ENCODE data around the gene KLF13. TPM values are rescaled to one million over a fixed set of nuclear protein-coding genes. Genes with fewer than 3 reads are reported as not detected.

The KLF13 gene
- total RNA-seq, 2 experiments from 2014 or later = 163 to 175 TPM

DNA sequence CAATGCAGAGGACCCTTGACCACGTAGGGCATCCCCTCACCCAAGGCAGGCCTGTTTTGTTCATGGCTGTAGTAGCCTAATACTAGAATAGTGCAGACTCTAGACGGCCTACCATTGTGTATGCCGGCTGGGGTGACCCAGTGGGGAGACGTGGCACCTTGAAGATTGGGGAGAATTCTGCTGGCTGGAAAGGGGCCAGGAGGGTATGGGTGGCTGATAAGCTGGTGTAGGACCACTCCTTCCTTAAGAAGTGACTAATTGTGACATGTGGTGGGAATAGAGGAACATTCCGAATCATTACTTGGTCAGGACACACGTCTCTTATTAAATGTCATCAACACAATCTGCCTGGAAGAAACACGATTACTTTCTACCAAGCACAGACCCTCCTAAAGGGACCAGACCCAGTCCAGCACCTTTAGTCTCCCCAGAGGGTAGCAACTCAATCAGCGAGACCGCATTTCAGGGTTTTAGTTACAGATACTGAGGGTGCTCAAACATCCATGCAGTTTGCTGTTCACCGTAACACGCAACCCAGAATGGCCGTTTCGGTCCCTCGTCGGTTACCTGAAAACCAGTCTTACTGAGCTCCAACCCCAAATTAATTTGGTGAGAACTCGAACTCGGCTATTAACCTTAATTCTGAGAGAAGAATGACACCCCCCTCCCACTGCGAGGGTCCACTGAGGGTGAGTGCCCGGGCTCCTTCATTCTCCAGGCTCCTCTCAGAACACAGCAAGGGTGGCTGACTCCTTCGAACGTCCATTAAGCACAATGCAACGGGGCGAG is 1.6 kb upstream of the KLF13 start:
- Mint-ChIP-seq H3K4me1 (ENCODE audit: low read depth) (peaks cover 52% of the 10 kb centered on the region), H3K4me3 (peak overlapping the region; percentile 86), H3K36me3 (ENCODE audit: low read depth) (peaks cover 14% of the 10 kb centered on the region), H3K27me3 (no peaks in the 10 kb centered on the region), H3K9me3 (peaks cover 7% of the 10 kb centered on the region), H3K27ac (peak overlapping the region; percentile 92)
- ATAC-seq (no peak), DNase-seq (no peak)
- TF ChIP-seq, protein P1, sequence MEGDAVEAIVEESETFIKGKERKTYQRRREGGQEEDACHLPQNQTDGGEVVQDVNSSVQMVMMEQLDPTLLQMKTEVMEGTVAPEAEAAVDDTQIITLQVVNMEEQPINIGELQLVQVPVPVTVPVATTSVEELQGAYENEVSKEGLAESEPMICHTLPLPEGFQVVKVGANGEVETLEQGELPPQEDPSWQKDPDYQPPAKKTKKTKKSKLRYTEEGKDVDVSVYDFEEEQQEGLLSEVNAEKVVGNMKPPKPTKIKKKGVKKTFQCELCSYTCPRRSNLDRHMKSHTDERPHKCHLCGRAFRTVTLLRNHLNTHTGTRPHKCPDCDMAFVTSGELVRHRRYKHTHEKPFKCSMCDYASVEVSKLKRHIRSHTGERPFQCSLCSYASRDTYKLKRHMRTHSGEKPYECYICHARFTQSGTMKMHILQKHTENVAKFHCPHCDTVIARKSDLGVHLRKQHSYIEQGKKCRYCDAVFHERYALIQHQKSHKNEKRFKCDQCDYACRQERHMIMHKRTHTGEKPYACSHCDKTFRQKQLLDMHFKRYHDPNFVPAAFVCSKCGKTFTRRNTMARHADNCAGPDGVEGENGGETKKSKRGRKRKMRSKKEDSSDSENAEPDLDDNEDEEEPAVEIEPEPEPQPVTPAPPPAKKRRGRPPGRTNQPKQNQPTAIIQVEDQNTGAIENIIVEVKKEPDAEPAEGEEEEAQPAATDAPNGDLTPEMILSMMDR (IDR thresholded peaks at IDR 0.05) = no peak
- intact Hi-C loops (cut with micrococcal nuclease) = no loop called here
- POLR2A ChIA-PET = interaction anchor here (0.9 to 3.4 kb wide), 13 partner anchors 19 to 110 kb away, joined by 3 to 23 read pairs (median 4); no protein-coding TSS in a partner anchor
- CTCF ChIA-PET = interaction anchor here (1.0 to 2.3 kb wide), 9 partner anchors 17 to 166 kb away, joined by 3 to 8 read pairs (median 4); no protein-coding TSS in a partner anchor

DNA sequence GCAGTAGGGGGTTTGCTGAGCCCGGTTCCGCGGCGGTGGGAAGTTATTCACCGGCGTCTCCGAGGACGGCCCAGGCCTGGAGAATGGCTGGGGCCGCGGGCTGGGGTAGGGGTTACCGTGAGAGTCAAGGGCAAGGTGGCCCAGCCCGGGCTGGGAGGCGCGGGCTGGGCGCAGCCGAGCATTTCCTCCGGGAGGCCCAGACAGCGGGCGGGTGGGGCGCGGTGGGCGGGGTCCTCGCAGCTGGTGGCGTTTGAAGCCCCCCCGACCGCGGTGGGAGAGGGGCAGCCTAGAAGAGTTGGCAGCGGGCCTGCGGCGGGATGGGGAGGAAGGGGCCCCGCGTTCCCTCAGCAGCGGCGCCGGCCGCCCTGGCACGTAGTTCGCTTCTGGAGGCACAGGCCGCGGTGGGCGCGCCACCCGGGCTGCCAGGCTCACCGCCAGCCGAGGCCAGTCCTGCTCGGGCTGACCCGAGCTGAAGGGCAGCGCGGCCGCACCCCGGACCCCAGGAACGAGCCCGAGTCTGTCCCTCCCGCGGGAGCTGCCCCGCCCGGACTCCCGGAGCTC is 960 bp upstream of the KLF13 start:
- intact Hi-C loops (cut with micrococcal nuclease) = no loop called here
- DNase-seq (peak; percentile 62), ATAC-seq (no peak)
- Mint-ChIP-seq H3K9me3 (peaks cover 7% of the 10 kb centered on the region), H3K36me3 (ENCODE audit: low read depth) (peaks cover 21% of the 10 kb centered on the region), H3K4me3 (peak overlapping the region; percentile 86), H3K27me3 (no peaks in the 10 kb centered on the region), H3K4me1 (ENCODE audit: low read depth) (peaks cover 54% of the 10 kb centered on the region), H3K27ac (peak overlapping the region; percentile 92)
- TF ChIP-seq, protein P1 (IDR thresholded peaks at IDR 0.05) = no peak
- ChIA-PET POLR2A (interaction anchor here (0.9 to 3.4 kb wide), 20 partner anchors 9 to 125 kb away, joined by 3 to 23 read pairs (median 4); no protein-coding TSS in a partner anchor), CTCF (interaction anchor here (0.9 to 2.1 kb wide), 6 partner anchors 9 to 163 kb away, joined by 3 to 8 read pairs (median 4); no protein-coding TSS in a partner anchor)

DNA sequence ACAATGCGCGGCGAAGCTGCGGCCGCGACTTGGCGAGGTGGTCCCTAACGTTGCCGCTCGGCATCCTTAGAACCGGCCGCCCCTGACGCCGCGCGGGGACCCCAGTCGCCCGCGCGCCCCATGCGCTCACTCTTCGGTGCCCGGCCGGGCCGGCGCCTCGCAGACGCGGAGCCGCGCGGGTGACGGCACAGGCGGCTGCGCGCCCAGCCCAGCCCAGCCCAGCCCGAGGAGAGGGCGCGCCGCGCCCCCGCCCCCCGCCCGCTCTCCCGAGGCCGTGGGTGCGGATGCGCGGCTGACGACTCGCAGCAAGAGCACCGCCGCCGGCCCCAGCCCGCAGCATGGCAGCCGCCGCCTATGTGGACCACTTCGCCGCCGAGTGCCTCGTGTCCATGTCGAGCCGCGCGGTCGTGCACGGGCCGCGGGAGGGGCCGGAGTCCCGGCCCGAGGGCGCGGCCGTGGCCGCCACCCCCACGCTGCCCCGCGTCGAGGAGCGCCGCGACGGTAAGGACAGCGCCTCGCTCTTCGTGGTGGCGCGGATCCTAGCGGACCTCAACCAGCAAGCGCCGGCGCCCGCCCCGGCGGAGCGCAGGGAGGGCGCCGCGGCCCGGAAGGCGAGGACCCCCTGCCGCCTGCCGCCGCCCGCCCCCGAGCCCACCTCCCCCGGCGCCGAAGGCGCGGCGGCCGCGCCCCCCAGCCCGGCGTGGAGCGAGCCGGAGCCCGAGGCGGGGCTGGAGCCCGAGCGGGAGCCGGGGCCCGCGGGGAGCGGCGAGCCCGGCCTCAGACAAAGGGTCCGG is 437 bp downstream of the KLF13 start:
- Mint-ChIP-seq H3K4me1 (ENCODE audit: low read depth) (peaks cover 61% of the 10 kb centered on the region), H3K9me3 (no peaks in the 10 kb centered on the region), H3K36me3 (ENCODE audit: low read depth) (peaks cover 26% of the 10 kb centered on the region), H3K27me3 (no peaks in the 10 kb centered on the region), H3K27ac (peak overlapping the region; percentile 49), H3K4me3 (peak overlapping the region; percentile 49)
- ATAC-seq (peak; percentile 34), DNase-seq (peak; percentile 71)
- TF ChIP-seq, protein P1 (IDR thresholded peaks at IDR 0.05) = no peak
- ChIA-PET CTCF (interaction anchor here (1.0 to 2.1 kb wide), 4 partner anchors 35 to 161 kb away, joined by 3 to 8 read pairs (median 4); no protein-coding TSS in a partner anchor), POLR2A (interaction anchor here (0.9 to 3.6 kb wide), 19 partner anchors 8 to 112 kb away, joined by 3 to 28 read pairs (median 6); no protein-coding TSS in a partner anchor)
- intact Hi-C loops (cut with micrococcal nuclease) = no loop called here

DNA sequence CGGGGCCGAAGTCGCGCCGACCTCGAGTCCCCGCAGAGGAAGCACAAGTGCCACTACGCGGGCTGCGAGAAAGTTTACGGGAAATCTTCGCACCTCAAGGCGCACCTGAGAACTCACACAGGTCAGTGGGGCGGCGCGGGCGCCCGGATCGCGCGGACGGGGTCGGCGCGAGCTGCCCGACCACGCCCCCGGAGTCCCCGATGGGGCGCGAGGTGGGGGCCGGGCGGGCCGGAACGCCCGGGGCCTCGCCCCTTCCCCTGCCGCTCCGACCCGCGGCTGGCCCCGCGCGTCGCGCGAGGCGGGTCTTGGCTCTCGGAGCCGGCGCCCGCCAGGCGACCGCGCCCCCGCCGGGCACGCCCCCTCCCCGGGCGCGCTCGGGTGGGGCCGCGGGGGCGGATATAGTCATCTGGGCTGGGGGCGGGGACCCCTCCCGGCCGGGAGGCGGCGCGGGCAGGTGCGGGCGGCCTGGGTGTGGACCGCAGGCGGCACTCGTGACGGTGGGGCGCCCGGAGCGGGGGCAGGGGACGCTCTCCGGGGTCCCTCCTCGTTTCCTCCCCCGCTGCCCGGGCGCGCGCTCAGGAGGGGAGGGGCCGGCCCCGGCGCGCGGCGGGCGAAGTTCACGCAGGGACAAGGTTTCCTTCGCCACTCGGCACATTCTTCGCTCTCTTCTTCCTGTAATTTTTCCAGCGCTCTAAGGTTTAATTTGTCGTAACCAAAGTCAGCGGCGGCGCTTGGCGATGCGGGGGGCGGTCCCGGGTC is 1.2 kb downstream of the KLF13 start:
- H3K36me3 Mint-ChIP-seq (ENCODE audit: low read depth) = peaks cover 27% of the 10 kb centered on the region
- TF ChIP-seq, protein P1 (IDR thresholded peaks at IDR 0.05) = no peak
- H3K27ac Mint-ChIP-seq = peak overlapping the region; percentile 81
- DNase-seq = peak; percentile 61
- intact Hi-C loops (cut with micrococcal nuclease) = loop anchor here (1.0 kb wide), 1 partner anchor 18 kb away; no protein-coding TSS in a partner anchor
- H3K27me3 Mint-ChIP-seq = no peaks in the 10 kb centered on the region
- no peak for ATAC-seq
- POLR2A ChIA-PET = interaction anchor here (1.0 to 3.6 kb wide), 6 partner anchors 18 to 110 kb away, joined by 4 to 28 read pairs (median 8); no protein-coding TSS in a partner anchor
- H3K4me1 Mint-ChIP-seq (ENCODE audit: low read depth) = peaks cover 64% of the 10 kb centered on the region
- H3K4me3 Mint-ChIP-seq = peak overlapping the region; percentile 99
- no peaks in the 10 kb centered on the region for H3K9me3 Mint-ChIP-seq
- CTCF ChIA-PET = interaction anchor here (0.9 to 1.4 kb wide), 2 partner anchors 37 to 162 kb away, joined by 3 to 4 read pairs; no protein-coding TSS in a partner anchor
